ENCODE measurements around the gene AMOT. TPM values are rescaled to one million over a fixed set of nuclear protein-coding genes. Genes with fewer than 3 reads are reported as not detected.

The AMOT gene
- total and polyA plus RNA-seq, 2 of the 4 experiments (the other 2 are of a cell fraction): 4.7 to 9.1 TPM

GRCh38 chrX:112814496-112814895 lies 26.1 kb downstream of the AMOT start:
- H3K27me3 ChIP-seq (ENCODE audit: control insufficient read depth, insufficient read depth, low read length): peaks cover 3% of the 10 kb centered on the region
- in situ Hi-C loops (cut with MboI; ENCODE audit: low sequenced_read_pairs) (no loop called here), intact Hi-C loops (cut with micrococcal nuclease) (no loop called here), dilution Hi-C loops (cut with HindIII; ENCODE audit: low sequenced_read_pairs, unreplicated experiment) (no loop called here)
- no peak overlapping the region for H3K56ac ChIP-seq (ENCODE audit: extremely low read depth, insufficient read depth, low read length)
- no peak overlapping the region for H2BK20ac ChIP-seq (ENCODE audit: low read depth, low read length)
- H2AFZ ChIP-seq (replicated peaks; ENCODE audit: low read length, poor library complexity): no peak overlapping the region
- ChIA-PET CTCF (interaction anchor here (0.8 kb wide), 1 partner anchor 10 kb away, joined by 3 read pairs; no protein-coding TSS in a partner anchor), POLR2A (ENCODE audit: unreplicated experiment) (no interaction called here)
- no peak overlapping the region for H2AK5ac ChIP-seq (ENCODE audit: low read depth, low read length)
- no peak for TF ChIP-seq USF2 (IDR thresholded peaks at IDR 0.05; ENCODE audit: low read depth, low read length)
- no peak for TF ChIP-seq RCOR1 (IDR thresholded peaks at IDR 0.05; ENCODE audit: insufficient replicate concordance, low read length)
- TF ChIP-seq MXI1 (IDR thresholded peaks at IDR 0.05; ENCODE audit: borderline replicate concordance, low read depth, low read length): no peak
- TF ChIP-seq SMC3 (IDR thresholded peaks at IDR 0.05; ENCODE audit: low read depth, low read length): no peak
- no peak for TF ChIP-seq BHLHE40 (IDR thresholded peaks at IDR 0.05; ENCODE audit: low read depth, low read length)
- TF ChIP-seq RAD21 (IDR thresholded peaks at IDR 0.05; ENCODE audit: low read length): no peak
- no peak for TF ChIP-seq POLR2A (IDR thresholded peaks at IDR 0.05; ENCODE audit: low read depth, low read length)
- no peak for TF ChIP-seq MAFK (IDR thresholded peaks at IDR 0.05; ENCODE audit: low read depth, low read length)
- TF ChIP-seq CHD1 (IDR thresholded peaks at IDR 0.05; ENCODE audit: low read depth, low read length): no peak
- TF ChIP-seq NFE2L2 (IDR thresholded peaks at IDR 0.05; ENCODE audit: low read depth, low read length): no peak
- no peak for TF ChIP-seq ELK1 (IDR thresholded peaks at IDR 0.05; ENCODE audit: borderline replicate concordance, low read depth, low read length)
- no peak for TF ChIP-seq MAZ (IDR thresholded peaks at IDR 0.05; ENCODE audit: borderline replicate concordance, low read depth, low read length)
- no peak for TF ChIP-seq CEBPB (IDR thresholded peaks at IDR 0.05; ENCODE audit: low read depth, low read length)
- TF ChIP-seq, protein P1, sequence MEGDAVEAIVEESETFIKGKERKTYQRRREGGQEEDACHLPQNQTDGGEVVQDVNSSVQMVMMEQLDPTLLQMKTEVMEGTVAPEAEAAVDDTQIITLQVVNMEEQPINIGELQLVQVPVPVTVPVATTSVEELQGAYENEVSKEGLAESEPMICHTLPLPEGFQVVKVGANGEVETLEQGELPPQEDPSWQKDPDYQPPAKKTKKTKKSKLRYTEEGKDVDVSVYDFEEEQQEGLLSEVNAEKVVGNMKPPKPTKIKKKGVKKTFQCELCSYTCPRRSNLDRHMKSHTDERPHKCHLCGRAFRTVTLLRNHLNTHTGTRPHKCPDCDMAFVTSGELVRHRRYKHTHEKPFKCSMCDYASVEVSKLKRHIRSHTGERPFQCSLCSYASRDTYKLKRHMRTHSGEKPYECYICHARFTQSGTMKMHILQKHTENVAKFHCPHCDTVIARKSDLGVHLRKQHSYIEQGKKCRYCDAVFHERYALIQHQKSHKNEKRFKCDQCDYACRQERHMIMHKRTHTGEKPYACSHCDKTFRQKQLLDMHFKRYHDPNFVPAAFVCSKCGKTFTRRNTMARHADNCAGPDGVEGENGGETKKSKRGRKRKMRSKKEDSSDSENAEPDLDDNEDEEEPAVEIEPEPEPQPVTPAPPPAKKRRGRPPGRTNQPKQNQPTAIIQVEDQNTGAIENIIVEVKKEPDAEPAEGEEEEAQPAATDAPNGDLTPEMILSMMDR (conservative IDR thresholded peaks at IDR 0.05; ENCODE audit: low read depth, low read length): no peak
- no peak for TF ChIP-seq RFX5 (IDR thresholded peaks at IDR 0.05; ENCODE audit: low read depth, low read length)
- H3K18ac ChIP-seq (ENCODE audit: low read depth, low read length): no peak overlapping the region
- peaks cover 4% of the 10 kb centered on the region for H3K4me1 ChIP-seq (ENCODE audit: control insufficient read depth, insufficient read depth, low read length)
- no peak overlapping the region for H2BK120ac ChIP-seq (ENCODE audit: low read depth, low read length)
- H3K4me3 ChIP-seq (ENCODE audit: insufficient read depth, low read depth, low read length): no peak overlapping the region
- no peak overlapping the region for H3K4ac ChIP-seq (ENCODE audit: low read depth, low read length)
- H3K9me1 ChIP-seq (ENCODE audit: insufficient read depth, low read length): peaks cover 5% of the 10 kb centered on the region; the same call in 1 of the 2 replicates
- no peak for DNase-seq
- no peak overlapping the region for H2AK9ac ChIP-seq (replicated peaks; ENCODE audit: low read depth, low read length, poor library complexity)
- no peaks in the 10 kb centered on the region for H3K36me3 ChIP-seq (ENCODE audit: control insufficient read depth, insufficient read depth, low read length)
- no peak overlapping the region; the same call in 1 of the 2 replicates for H4K91ac ChIP-seq (ENCODE audit: insufficient read depth, low read depth, low read length)
- BruUV-seq (replicated peaks): no TSS peak
- H3K14ac ChIP-seq (replicated peaks; ENCODE audit: low read depth, low read length): no peak overlapping the region
- ATAC-seq (ENCODE audit: low read depth): no peak
- H2BK5ac ChIP-seq (ENCODE audit: low read depth, low read length, poor library complexity, severe bottlenecking): no peak overlapping the region
- WGBS, 2 experiments (ENCODE audit: extremely low coverage in 2 of 2, insufficient read length in 1 of 2): no CpG with 5 or more reads among the region's 2 CpGs
- H3K27ac ChIP-seq (ENCODE audit: insufficient read depth, low read length): no peak overlapping the region
- peaks cover 5% of the 10 kb centered on the region; the same call in 1 of the 2 replicates for H4K20me1 ChIP-seq (ENCODE audit: insufficient read depth, low read length)
- H2BK15ac ChIP-seq (ENCODE audit: low read depth, low read length): no peak overlapping the region
- H3K4me2 ChIP-seq (ENCODE audit: low read depth, low read length): no peak overlapping the region
- H3K9me3 ChIP-seq (ENCODE audit: control insufficient read depth, insufficient read depth, low read length): no peaks in the 10 kb centered on the region
- H4K5ac ChIP-seq (ENCODE audit: low read depth, low read length): no peak overlapping the region
- no peaks in the 10 kb centered on the region for H3K79me1 ChIP-seq (ENCODE audit: low read depth in 1 of 2, low read length in 2 of 2)
- H3K23ac ChIP-seq (ENCODE audit: low read depth, low read length): no peak overlapping the region
- H4K8ac ChIP-seq (ENCODE audit: low read depth in 2 of 2, low read length in 2 of 2): no peak overlapping the region
- H3K9ac ChIP-seq (ENCODE audit: low read depth, low read length): no peak overlapping the region
